ENCODE measurements around the gene MOV10.
"Not testable (repeated sequence)": the region's sequence is repeated elsewhere in the genome, so short reads cannot be mapped to it uniquely, and the experiment has no call there.

MOV10 gene, protein sequence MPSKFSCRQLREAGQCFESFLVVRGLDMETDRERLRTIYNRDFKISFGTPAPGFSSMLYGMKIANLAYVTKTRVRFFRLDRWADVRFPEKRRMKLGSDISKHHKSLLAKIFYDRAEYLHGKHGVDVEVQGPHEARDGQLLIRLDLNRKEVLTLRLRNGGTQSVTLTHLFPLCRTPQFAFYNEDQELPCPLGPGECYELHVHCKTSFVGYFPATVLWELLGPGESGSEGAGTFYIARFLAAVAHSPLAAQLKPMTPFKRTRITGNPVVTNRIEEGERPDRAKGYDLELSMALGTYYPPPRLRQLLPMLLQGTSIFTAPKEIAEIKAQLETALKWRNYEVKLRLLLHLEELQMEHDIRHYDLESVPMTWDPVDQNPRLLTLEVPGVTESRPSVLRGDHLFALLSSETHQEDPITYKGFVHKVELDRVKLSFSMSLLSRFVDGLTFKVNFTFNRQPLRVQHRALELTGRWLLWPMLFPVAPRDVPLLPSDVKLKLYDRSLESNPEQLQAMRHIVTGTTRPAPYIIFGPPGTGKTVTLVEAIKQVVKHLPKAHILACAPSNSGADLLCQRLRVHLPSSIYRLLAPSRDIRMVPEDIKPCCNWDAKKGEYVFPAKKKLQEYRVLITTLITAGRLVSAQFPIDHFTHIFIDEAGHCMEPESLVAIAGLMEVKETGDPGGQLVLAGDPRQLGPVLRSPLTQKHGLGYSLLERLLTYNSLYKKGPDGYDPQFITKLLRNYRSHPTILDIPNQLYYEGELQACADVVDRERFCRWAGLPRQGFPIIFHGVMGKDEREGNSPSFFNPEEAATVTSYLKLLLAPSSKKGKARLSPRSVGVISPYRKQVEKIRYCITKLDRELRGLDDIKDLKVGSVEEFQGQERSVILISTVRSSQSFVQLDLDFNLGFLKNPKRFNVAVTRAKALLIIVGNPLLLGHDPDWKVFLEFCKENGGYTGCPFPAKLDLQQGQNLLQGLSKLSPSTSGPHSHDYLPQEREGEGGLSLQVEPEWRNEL

GRCh38 chr1:112674440-112674985 is at the start of gene MOV10:
Gene MOV10 (plus strand): TSS chr1:112674659. CDS start chr1:112674913, 254 bp downstream.
- peak; percentile 65 to 68 for DNase-seq

GRCh38 chr1:112625696-112626095 is 48.8 kb upstream of the MOV10 start:
- DNase-seq, result peak; percentile 33 to 48

DNA sequence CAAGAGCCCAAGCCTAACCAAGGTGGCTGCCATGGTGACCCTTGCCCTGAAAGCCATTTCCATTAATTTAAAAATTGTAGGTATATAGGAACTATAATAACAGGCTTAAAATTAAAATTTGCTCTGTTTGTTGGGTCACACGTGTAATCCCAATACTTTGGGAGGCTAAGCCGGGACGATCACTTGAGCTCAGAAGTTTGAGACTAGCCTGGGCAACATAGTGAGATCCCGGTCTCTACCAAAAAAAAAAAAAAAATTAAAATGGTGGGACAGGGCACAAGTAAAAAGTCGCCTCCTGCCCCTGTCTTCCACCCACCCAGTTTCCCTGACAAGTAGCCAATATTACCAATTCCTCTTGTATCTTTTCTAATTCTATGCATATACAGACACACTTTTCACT is 48.3 kb upstream of the MOV10 start:
- DNase-seq, result no peak

DNA sequence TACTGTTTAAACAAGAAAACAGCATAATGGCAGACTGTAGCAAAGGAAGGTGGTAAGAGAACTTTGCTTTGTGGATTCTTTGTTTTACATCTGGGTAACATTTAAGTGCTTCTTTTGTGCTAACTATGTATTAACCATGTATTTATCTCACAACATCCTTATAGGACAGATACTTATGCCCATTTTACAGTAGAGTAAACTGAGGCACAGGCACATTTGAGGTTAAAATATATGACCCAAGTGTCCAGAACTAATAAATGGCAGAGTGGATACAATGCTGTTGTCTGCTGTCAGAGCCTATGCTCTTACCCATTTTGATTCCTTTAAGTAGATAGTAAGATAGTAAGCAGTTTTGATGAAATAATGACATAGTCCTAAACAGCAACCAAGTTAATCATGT is 47.6 kb upstream of the MOV10 start:
- no peak for DNase-seq

GRCh38 chr1:112628516-112628915 is 45.9 kb upstream of the MOV10 start:
- no peak for DNase-seq

- no peak for DNase-seq
Measured at GRCh38 chr1:112629256-112629655, 45.2 kb upstream of the MOV10 start.

DNA sequence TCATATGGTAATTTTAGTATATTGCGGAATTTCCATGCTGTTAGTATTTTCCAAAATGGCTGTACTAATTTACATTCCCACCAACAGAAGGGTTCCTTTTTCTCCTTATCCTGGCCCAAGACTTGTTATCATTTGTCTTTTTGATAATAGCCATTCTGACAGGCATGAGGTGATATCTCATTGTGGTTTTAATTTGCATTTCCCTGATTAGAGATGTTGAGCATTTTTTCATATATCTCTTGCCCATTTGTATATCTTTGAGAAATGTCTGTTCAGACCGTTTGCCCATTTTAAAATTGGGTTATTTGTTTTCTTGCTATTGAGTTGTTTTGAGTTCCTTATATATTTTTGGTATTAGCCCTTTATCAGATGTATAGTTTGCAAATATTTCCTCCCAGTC is 40.8 kb upstream of the MOV10 start:
- DNase-seq, result peak; percentile 42 to 65

DNA sequence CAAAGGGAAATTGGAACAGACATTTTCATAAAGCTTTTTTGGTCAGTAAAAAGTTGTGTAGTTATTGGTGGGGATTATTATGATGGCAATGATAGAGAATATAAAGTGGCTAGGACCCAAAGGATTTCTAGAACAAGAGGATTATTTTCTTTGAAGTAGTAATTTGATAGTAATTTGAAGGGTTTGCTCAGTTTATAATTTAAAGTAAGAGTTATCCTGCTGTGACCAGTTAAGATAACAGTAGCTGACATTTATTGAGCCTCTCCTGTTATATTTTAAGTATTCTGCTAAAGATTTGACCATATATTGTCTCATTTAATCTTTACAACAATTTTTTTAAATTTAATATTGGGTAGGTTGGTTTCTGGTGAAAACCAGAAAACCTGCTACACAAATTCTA is 40.1 kb upstream of the MOV10 start:
- DNase-seq, result no peak

DNA sequence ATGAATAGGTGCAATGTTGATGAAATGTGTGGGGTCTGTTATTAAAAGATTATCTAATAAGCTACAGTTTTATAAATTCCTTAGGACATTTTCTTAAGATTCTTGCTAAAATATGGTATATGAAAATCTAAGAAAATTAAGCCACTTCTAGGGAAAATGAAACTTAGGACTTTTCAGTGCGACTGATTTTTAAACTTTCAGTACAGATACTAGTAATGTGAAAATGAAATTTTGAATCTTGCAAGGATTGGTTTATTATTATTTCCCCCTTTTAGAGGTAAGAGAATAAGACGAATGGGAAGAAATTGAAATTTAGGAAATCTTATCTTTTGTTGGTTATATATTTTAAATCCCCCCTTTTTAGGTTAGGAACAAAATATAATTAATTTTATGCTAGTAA is 38.4 kb upstream of the MOV10 start:
- DNase-seq, result no peak

GRCh38 chr1:112636597-112637253 is 37.7 kb upstream of the MOV10 start:
- DNase-seq, result peak; percentile 26 to 28

DNA sequence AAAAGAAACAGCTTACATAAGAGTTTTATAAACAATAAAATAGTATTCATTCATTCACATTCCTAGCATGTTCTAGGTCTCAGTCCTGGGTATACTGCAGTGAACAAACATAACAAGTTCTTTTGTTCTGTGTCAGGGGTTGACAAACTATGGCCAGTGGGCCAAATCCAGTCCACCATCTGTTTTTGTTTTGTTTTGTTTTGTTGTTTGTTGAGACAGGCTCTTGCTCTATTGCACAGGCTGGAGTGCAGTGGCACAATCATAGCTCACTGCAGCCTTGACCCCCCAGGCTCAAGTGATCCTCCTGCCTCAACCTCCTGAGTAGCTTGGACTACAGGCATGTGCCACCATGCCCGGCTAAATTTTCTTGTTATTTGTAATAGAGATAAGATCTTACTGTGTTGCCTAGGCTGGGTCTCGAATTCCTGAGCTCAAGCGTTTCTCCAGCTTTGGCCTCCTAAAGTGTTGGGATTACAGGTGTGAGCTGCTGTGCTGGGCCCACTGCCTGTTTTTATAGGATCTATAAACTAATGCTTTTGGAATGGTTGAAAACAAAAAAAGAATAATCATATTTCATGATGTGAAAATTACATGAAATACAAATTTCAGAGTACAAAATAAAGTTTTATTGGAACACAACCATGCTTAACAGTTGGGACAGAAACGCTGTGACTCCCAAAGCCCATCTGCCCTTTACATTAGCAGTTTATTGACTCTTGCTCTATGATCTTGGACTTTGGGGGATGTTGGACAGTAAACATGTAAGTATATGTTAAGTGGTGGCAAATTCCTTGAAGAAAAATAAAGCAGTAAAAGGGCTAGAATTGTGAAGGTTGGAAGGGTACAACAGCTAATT is 37.0 kb upstream of the MOV10 start:
- no peak for DNase-seq

DNA sequence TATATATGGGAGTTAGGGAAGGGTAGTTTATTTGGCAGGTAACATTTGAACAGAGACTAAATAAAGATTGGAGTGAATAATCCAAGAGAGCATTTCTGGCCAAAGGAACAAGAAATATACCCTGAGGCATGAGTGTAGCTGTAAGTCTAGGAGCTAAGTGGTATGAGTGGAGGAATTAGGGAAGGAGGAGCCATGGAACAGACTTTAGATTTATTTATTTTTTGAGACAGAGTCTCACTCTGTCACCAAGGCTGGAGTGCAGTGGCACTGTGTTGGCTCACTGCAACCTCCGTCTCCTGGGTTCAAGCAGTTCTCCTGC is 36.4 kb upstream of the MOV10 start:
- DNase-seq, result no peak

GRCh38 chr1:112640437-112640836 is 34.0 kb upstream of the MOV10 start:
- not testable (repeated sequence) for DNase-seq

GRCh38 chr1:112643080-112643479 is 31.4 kb upstream of the MOV10 start:
- DNase-seq, result no peak

DNA sequence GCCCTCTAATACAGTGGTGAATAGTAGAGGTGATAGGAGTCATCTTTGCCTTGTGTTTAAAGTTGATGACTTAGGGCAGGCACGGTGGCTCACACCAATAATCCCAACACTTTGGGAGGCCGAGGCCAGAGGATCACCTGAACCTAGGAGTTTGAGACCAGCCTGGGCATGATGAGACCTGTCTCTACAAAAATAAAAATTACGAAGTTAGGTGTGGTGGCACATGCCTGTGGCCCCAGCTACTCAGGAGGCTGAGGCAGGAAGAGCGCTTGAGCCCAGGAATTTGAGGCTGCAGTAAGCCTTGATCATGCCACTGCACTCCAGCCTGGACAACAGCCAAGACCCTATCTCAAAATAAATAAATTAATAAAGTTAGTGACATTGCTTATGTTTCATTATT is 28.2 kb upstream of the MOV10 start:
- no peak for DNase-seq

DNA sequence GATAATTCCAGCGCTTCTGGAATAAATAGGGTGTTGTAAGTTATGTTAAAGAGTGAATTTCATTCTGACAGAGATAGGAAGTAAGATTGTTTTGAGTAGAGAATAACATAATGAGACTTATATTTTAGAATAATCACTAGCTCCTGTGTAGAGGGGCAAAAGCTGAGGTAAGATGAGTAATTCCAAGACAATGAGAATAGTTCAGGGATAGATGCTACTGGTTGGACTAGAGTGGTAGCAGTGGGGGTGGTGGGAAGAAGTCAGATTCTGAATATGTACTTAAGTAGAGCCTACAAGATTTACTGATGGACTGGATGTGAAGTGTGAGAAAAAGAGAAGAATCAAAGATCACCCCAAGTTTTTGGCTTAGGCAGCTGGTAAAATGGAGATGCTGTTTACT is 23.3 kb upstream of the MOV10 start:
- DNase-seq, result no peak

DNA sequence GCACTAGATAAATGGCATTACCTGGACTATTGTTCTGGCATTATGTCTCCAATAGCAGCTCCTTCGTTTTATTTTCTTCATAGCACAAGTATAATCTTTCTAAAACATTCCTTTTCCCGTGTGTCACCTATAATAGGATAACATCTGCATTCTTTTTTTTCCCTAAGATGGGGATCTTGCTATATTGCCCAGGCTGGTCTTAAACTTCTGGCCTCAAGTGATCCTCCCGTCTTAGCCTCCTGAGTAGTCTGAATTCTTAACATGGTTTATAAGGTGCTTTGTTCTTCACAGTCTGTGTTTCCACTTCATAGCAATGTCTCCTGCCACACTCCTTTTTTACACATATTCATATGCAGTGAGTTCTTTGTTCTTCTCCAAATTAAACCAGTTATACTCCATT is 8.6 kb upstream of the MOV10 start:
- DNase-seq, result no peak

DNA sequence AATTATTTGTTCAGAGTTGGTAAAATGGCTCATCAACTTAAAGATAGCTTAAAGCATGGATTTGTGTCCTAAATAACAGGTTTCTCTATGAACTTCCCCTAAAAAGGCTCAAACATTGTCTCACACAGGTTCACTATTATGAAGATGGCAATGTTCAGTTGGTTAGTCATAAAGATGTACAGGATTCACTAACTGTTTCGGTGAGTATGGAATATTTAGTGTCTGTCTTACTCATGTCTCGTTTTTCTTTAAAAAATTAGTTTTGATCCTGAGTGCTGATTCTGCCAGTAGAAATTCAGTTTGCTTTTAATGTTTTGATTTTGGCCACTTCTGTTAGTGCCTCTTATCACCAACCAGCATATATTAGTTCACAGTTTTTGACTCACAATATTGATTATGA is 7.5 kb upstream of the MOV10 start:
- no peak for DNase-seq

DNA sequence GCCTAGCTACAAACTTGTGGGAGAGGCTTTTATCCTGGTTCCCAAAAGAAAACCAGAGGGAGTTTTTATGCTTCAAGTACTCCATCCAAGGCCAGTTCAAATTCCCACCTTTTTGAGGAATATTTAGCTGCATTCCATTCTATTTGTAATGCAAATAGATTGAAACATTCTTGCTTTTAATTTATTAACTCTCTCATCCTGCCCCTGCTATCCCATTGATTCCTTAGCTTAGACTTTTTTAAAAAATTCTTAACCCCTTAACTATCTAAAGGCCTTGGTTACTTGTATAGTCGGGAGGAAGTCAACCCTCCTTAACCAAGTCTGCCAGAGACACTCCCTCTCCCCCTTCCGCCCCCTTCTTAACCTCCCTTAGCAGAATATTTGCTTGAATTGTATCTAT is 2.5 kb upstream of the MOV10 start:
- no peak for DNase-seq

GRCh38 chr1:112672842-112673241 is 1.6 kb upstream of the MOV10 start:
- DNase-seq, result no peak

DNA sequence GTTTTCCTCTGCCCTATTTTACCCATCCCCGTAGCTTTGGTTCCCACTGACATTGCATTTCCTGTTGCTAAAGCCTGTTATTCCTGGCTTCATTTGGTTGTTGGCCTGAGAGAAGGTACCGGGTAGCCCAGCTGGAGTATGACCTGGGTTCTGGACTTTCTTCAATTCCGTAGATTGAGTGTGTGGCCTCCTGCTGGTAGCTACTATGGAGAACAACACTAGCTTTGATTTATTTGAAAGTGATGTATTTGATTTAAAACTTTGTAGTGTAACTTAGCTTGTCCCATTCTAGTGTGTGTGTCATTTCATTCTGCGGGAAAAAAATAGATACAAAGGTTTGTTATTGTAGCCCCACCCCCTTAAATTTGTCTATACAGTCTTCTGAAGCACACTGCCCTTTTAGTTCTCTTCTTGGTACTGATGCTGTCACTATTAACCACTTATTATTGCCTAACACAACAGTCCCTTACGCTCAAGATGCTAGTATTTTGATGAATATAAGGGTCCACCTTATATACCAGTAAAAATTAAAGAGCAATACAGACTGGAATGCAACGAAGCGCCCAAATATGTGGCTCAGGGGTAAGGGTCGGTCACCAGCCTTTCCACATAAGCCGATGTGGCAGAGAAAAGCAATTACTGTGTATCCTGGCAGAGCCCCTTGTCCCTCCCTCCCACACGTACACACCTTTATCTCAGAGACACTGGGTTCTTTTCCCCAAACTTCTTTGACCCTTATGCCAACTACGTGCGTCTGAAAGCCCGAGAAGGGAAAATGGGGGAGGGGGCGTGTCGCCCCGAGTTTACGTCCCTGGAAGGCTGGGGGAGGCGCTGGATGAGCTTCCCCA is 643 bp upstream of the MOV10 start:
- DNase-seq, result peak; percentile 22 to 31

Measured in inflammatory macrophage treated with lipopolysaccharide for 1 hour (primary cell).